CD4-positive, alpha-beta T cell (primary cell): ENCODE measurements around the gene KCNMA1. TPM values are rescaled to one million over a fixed set of nuclear protein-coding genes. Genes with fewer than 3 reads are reported as not detected.

ENCODE experiments used
- ATAC-seq: fragments of 200-7000 bp; cut with Tn5 transposase; one replicate; pipeline ENCODE4 v1.10.0; 2022; ENCODE audit warnings: mild to moderate bottlenecking; ENCODE audit not compliant: poor library complexity
- CTCF ChIA-PET: fragments of 350-600 bp; sonication (Branson Sonifier 250); formaldehyde crosslinking; loops from one replicate; lab custom pipeline; 2021; ENCODE audit warnings: antibody characterized with exemption, inconsistent platforms; lab: Charles Lee
- POLR2A ChIA-PET: fragments of 350-600 bp; sonication (Branson Sonifier 250); formaldehyde crosslinking; loops from one replicate; lab custom pipeline; 2021; ENCODE audit warnings: antibody characterized with exemption, inconsistent platforms; lab: Charles Lee
- DNase-seq, 14 experiments: peaks; one replicate each; pipeline ENCODE4 v3.0.0-alpha.2; 2013 to 2020; ENCODE audit warnings: mixed read lengths in 2 of 14
- H3K27ac ChIP-seq, 2 donors: one replicate each; pipeline versions ENCODE4 v1.5.1 to v1.7.0; 2013; ENCODE audit warnings: low read length in 2 of 2, low read depth in 1 of 2, mild to moderate bottlenecking in 1 of 2
- H3K27me3 ChIP-seq, 2 experiments: 1 replicate in 1 of 2; 2 replicates in 1 of 2; pipeline versions ENCODE4 v1.6.1 to v1.7.0; 2013; ENCODE audit warnings: low read length in 2 of 2, control low read depth in 1 of 2, mild to moderate bottlenecking in 1 of 2, moderate library complexity in 1 of 2; ENCODE audit not compliant: insufficient read depth in 2 of 2, control insufficient read depth in 1 of 2
- H3K36me3 ChIP-seq: one replicate; pipeline ENCODE4 v1.6.1; 2013; ENCODE audit warnings: low read length, control low read depth; ENCODE audit not compliant: insufficient read depth
- H3K4me1 ChIP-seq: one replicate; pipeline ENCODE4 v1.6.1; 2013; ENCODE audit warnings: low read length, control low read depth; ENCODE audit not compliant: insufficient read depth
- H3K4me3 ChIP-seq: one replicate; pipeline ENCODE4 v1.5.1; 2013; ENCODE audit warnings: mild to moderate bottlenecking, low read length, moderate library complexity
- H3K9me3 ChIP-seq, 2 experiments: 1 replicate in 1 of 2; 2 replicates in 1 of 2; pipeline versions ENCODE4 v1.6.1 to v1.7.0; 2013; ENCODE audit warnings: low read length in 2 of 2, mild to moderate bottlenecking in 2 of 2, control low read depth in 1 of 2, moderate library complexity in 1 of 2; ENCODE audit not compliant: control insufficient read depth in 1 of 2, insufficient read depth in 1 of 2
- H3K27ac Mint-ChIP-seq: one replicate; pipeline ENCODE4 v1.8.0; 2020; ENCODE audit warnings: mixed read lengths
- H3K27me3 Mint-ChIP-seq: one replicate; pipeline ENCODE4 v1.8.0; 2021; ENCODE audit warnings: mixed read lengths
- H3K36me3 Mint-ChIP-seq: one replicate; pipeline ENCODE4 v1.8.0; 2021; ENCODE audit warnings: low read depth, mixed read lengths
- H3K4me1 Mint-ChIP-seq: one replicate; pipeline ENCODE4 v1.8.0; 2021; ENCODE audit warnings: low read depth, mixed read lengths
- H3K4me3 Mint-ChIP-seq: one replicate; pipeline ENCODE4 v1.8.0; 2020; ENCODE audit warnings: mild to moderate bottlenecking, mixed read lengths
- H3K9me3 Mint-ChIP-seq: one replicate; pipeline ENCODE4 v1.8.0; 2020; ENCODE audit warnings: mixed read lengths
- intact Hi-C, 2 experiments: fragments of 100-400 bp; cut with DNase I in 1 of 2; cut with micrococcal nuclease in 1 of 2; formaldehyde crosslinking; loops; one replicate each; pipeline versions ENCODE4 v1.15.1 to v1.9.0; 2023 to 2025; cut with DNase I, micrococcal nuclease
- total RNA-seq, 174 experiments: library from RNA in 2 of 174; stranded (reverse) in 2 of 174; gene quantifications; one replicate each; pipeline ENCODE4 v1.2.3 and lab custom pipeline; 2021 to 2026
- TF ChIP-seq, protein P1 (sequence below): fragments of 200-600 bp; IDR thresholded peaks from one replicate; pipeline ENCODE4 v1.8.0; 2022; ENCODE audit warnings: antibody characterized with exemption, mild to moderate bottlenecking

KCNMA1 gene
- total RNA-seq, 2 experiments from 2014 or later: not detected

DNA sequence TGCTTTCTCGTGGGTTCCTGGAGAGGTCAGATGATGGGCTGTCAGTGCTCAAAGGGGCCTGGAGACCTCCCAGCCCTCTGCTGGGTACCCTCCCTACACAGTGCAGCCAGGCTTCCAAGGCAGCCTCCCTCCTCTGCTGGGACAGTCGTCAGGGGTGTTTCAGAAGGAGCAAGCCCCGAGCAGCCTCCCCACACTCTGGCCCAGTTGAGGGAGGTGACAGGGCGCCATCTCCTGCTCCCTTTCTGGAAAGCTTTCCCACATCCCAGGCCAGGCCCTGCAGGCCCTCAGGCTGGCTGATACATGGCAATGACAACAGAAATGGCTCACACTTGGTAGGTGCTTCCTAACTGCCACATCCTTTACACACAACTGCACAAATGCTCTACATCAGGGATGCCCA lies 32.1 kb downstream of the KCNMA1 start:
- Histone ChIP-seq H3K36me3 (no peaks in the 10 kb centered on the region), H3K27me3 (peaks cover 0 to 2% of the 10 kb centered on the region in 2 experiments), H3K4me1 (no peaks in the 10 kb centered on the region), H3K9me3 (peaks cover 0 to 3% of the 10 kb centered on the region in 2 experiments), H3K4me3 (no peak overlapping the region), H3K27ac (no peak overlapping the region)
- Mint-ChIP-seq H3K4me1 (peaks cover 5% of the 10 kb centered on the region), H3K27me3 (no peaks in the 10 kb centered on the region), H3K9me3 (no peaks in the 10 kb centered on the region), H3K36me3 (no peaks in the 10 kb centered on the region), H3K4me3 (no peak overlapping the region), H3K27ac (no peak overlapping the region)
- TF ChIP-seq, protein P1, sequence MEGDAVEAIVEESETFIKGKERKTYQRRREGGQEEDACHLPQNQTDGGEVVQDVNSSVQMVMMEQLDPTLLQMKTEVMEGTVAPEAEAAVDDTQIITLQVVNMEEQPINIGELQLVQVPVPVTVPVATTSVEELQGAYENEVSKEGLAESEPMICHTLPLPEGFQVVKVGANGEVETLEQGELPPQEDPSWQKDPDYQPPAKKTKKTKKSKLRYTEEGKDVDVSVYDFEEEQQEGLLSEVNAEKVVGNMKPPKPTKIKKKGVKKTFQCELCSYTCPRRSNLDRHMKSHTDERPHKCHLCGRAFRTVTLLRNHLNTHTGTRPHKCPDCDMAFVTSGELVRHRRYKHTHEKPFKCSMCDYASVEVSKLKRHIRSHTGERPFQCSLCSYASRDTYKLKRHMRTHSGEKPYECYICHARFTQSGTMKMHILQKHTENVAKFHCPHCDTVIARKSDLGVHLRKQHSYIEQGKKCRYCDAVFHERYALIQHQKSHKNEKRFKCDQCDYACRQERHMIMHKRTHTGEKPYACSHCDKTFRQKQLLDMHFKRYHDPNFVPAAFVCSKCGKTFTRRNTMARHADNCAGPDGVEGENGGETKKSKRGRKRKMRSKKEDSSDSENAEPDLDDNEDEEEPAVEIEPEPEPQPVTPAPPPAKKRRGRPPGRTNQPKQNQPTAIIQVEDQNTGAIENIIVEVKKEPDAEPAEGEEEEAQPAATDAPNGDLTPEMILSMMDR: no peak
- DNase-seq: no peak
- intact Hi-C loops: no loop called here
- POLR2A ChIA-PET: no interaction called here
- CTCF ChIA-PET: no interaction called here
- ATAC-seq: no peak

DNA sequence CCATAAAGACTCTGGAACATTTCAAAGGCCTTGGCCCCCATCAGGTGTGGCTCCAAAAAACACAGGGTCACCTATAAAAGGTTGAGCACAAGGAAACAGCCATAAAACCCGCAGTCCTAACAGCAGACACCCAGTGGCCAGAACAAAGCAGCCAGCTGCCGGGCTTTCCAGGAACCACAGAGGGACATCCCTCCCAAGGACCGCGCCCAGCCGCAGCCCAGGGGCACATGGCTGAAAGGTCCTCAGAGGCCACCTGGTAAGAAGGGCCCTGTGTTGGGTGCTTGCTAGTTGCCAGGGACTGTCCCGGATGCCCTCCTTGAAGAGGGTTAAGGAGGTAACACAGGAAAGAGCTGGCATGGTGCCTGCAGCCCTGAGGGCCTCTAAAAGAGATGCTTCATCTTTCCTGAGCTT lies 32.7 kb downstream of the KCNMA1 start:
- DNase-seq (no peak), ATAC-seq (no peak)
- TF ChIP-seq, protein P1: no peak
- H3K9me3 Mint-ChIP-seq: no peaks in the 10 kb centered on the region
- H3K27me3 Mint-ChIP-seq: no peaks in the 10 kb centered on the region
- ChIA-PET CTCF (no interaction called here), POLR2A (no interaction called here)
- no peak overlapping the region for H3K27ac Mint-ChIP-seq
- Histone ChIP-seq H3K36me3 (no peaks in the 10 kb centered on the region), H3K27me3 (peaks cover 0 to 2% of the 10 kb centered on the region in 2 experiments), H3K4me1 (no peaks in the 10 kb centered on the region), H3K27ac (no peak overlapping the region), H3K4me3 (no peak overlapping the region), H3K9me3 (no peaks in the 10 kb centered on the region)
- H3K4me1 Mint-ChIP-seq: peaks cover 5% of the 10 kb centered on the region
- intact Hi-C loops: no loop called here
- no peaks in the 10 kb centered on the region for H3K36me3 Mint-ChIP-seq
- no peak overlapping the region for H3K4me3 Mint-ChIP-seq

DNA sequence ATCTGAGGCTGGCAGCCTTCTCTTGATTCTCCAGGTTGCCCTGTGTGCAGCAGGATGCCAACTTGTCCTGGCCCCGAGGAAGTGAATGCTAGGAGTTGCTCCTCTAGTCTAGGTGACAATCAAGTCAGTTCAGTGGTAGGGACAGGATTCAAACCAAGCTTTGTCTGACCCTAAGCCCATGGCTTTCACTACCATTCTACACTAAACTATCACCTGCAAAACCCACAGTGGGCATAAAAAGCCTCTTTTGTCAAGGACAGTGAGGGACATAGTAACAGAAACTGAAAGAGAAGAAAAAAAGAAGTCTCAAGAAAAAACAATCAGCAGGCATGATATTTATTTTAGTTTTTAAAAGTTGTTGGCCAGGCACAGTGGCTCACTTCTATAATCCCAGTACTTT lies 33.5 kb downstream of the KCNMA1 start:
- POLR2A ChIA-PET: no interaction called here
- TF ChIP-seq, protein P1: no peak
- H3K36me3 Mint-ChIP-seq: no peaks in the 10 kb centered on the region
- H3K36me3 ChIP-seq: no peaks in the 10 kb centered on the region
- no peak overlapping the region for H3K4me3 ChIP-seq
- H3K4me1 Mint-ChIP-seq: peaks cover 5% of the 10 kb centered on the region
- DNase-seq (no peak), ATAC-seq (no peak)
- H3K9me3 Mint-ChIP-seq: no peaks in the 10 kb centered on the region
- no peaks in the 10 kb centered on the region for H3K27me3 Mint-ChIP-seq
- intact Hi-C loops: no loop called here
- no peaks in the 10 kb centered on the region for H3K9me3 ChIP-seq
- CTCF ChIA-PET: no interaction called here
- peaks cover 0 to 2% of the 10 kb centered on the region in 2 experiments for H3K27me3 ChIP-seq
- H3K4me3 Mint-ChIP-seq: no peak overlapping the region
- no peak overlapping the region for H3K27ac ChIP-seq
- no peak overlapping the region for H3K27ac Mint-ChIP-seq
- no peaks in the 10 kb centered on the region for H3K4me1 ChIP-seq
